H1 (cell line): ENCODE measurements around the gene NTNG2.

ENCODE experiments used
- BACH1 ChIP-seq: IDR thresholded peaks from 2 replicates; pipeline ENCODE4 v1.6.1; 2012; ENCODE audit warnings: low read length, improper control_type of control experiment
- CTCF ChIP-seq, 3 experiments: IDR thresholded peaks; 1 replicate in 2 of 3; 2 replicates in 1 of 3; pipeline versions ENCODE4 v1.5.1 to v1.6.1; 2011; ENCODE audit warnings: low read length in 3 of 3, mild to moderate bottlenecking in 3 of 3, inconsistent platforms in 2 of 3, low read depth in 1 of 3, moderate library complexity in 1 of 3; ENCODE audit not compliant: insufficient read depth in 1 of 3; ENCODE audit errors: control extremely low read depth in 1 of 3
- EGR1 ChIP-seq: IDR thresholded peaks from 2 replicates; pipeline ENCODE4 v1.6.1; 2011; ENCODE audit warnings: low read depth, low read length, borderline replicate concordance
- EZH2 ChIP-seq: fragments of 200-600 bp; sonication (generic); IDR thresholded peaks from 2 replicates; pipeline ENCODE4 v1.7.1; 2012; ENCODE audit warnings: low read depth, mild to moderate bottlenecking, moderate library complexity, low read length, inconsistent platforms; ENCODE audit not compliant: severe bottlenecking
- GTF2F1 ChIP-seq: IDR thresholded peaks from 2 replicates; pipeline ENCODE4 v1.6.1; 2012; ENCODE audit warnings: low read depth, low read length, improper control_type of control experiment, borderline replicate concordance
- RAD21 ChIP-seq, 2 experiments: IDR thresholded peaks in 1 of 2; conservative IDR thresholded peaks in 1 of 2; 2 replicates each; pipeline ENCODE4 v1.6.1; 2011; ENCODE audit warnings: low read depth in 2 of 2, low read length in 2 of 2, improper control_type of control experiment in 1 of 2, inconsistent platforms in 1 of 2, mild to moderate bottlenecking in 1 of 2, moderate library complexity in 1 of 2
- SIRT6 ChIP-seq: IDR thresholded peaks from one replicate; pipeline ENCODE4 v1.7.1; 2012; ENCODE audit warnings: low read length, inconsistent platforms
- SP1 ChIP-seq: IDR thresholded peaks from 2 replicates; pipeline ENCODE4 v1.6.1; 2011; ENCODE audit warnings: low read depth, low read length
- TF ChIP-seq, protein P1 (sequence below): IDR thresholded peaks from 2 replicates; pipeline ENCODE4 v1.6.1; 2012; ENCODE audit warnings: inconsistent platforms

DNA sequence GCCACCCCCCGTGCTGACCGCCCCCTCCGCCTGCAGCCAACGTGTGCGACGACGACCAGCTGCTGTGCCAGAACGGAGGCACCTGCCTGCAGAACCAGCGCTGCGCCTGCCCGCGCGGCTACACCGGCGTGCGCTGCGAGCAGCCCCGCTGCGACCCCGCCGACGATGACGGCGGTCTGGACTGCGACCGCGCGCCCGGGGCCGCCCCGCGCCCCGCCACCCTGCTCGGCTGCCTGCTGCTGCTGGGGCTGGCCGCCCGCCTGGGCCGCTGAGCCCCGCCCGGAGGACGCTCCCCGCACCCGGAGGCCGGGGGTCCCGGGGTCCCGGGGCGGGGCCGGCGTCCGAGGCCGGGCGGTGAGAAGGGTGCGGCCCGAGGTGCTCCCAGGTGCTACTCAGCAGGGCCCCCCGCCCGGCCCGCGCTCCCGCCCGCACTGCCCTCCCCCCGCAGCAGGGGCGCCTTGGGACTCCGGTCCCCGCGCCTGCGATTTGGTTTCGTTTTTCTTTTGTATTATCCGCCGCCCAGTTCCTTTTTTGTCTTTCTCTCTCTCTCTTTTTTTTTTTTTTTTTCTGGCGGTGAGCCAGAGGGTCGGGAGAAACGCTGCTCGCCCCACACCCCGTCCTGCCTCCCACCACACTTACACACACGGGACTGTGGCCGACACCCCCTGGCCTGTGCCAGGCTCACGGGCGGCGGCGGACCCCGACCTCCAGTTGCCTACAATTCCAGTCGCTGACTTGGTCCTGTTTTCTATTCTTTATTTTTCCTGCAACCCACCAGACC is 80.2 kb downstream of the NTNG2 start:
- TF ChIP-seq EZH2, result no peak
- TF ChIP-seq RAD21 (IDR thresholded peaks at IDR 0.05 in 1 of 2, conservative IDR thresholded peaks at IDR 0.05 in 1 of 2; ENCODE audit: low read depth in 2 of 2, low read length in 2 of 2), result no peak
- no peak for TF ChIP-seq SIRT6
- TF ChIP-seq BACH1, result no peak
- no peak for TF ChIP-seq CTCF (IDR thresholded peaks at IDR 0.05; ENCODE audit: control extremely low read depth in 1 of 3, insufficient read depth in 1 of 3, low read depth in 1 of 3, low read length in 3 of 3)
- TF ChIP-seq, protein P1, sequence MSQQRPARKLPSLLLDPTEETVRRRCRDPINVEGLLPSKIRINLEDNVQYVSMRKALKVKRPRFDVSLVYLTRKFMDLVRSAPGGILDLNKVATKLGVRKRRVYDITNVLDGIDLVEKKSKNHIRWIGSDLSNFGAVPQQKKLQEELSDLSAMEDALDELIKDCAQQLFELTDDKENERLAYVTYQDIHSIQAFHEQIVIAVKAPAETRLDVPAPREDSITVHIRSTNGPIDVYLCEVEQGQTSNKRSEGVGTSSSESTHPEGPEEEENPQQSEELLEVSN, result peak; percentile 68
- TF ChIP-seq GTF2F1, result no peak
- no peak for TF ChIP-seq EGR1
- no peak for TF ChIP-seq SP1
